NCI-H82 treated with DMSO at 0.1 percent for 48 hours (cell line): ENCODE data around the gene SEMA3D.

ENCODE experiments used
- DNase-seq: peaks from one replicate; lab custom pipeline; 2025; ENCODE audit not compliant: unreplicated experiment; lab: John Stamatoyannopoulos, UW

The SEMA3D gene

DNA sequence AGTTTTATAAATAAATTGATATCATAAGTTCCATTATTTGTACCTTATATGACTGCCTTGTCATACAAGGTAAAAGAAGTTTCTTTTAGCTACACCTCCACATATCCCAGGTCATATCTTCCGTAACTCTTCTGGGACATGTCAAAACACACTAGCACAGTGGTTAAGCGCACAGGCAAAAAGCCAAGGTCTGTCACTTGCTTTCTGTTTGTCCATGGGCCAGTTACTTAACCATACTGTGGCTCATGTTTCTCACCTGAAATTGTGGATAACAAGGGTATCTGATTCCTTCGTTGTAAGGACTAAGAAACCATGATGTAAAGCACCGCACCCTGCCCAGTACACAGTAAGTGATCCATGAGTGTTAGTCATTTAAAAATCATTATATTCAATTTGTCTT, 56.2 kb downstream of the SEMA3D start:
- no peak for DNase-seq

DNA sequence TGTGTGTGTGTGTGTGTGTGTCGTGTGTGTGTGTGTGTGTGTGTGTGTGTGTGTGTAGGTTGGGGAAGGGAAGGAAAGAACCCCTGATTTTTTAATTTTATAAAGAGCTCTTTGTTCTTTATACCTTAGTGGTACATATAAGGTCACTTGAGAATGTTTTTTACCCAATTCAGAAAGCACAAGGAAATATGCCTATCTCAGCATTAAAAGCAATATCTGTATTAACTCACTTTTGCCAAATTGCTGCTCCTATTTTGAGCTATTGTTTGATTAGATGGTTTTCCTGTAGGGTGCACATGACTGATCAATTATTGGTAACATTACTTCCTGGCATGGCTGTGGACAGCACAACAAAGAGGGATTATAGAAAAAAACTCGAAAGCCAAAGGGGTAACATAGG, 60.5 kb downstream of the SEMA3D start:
- no peak for DNase-seq

DNA sequence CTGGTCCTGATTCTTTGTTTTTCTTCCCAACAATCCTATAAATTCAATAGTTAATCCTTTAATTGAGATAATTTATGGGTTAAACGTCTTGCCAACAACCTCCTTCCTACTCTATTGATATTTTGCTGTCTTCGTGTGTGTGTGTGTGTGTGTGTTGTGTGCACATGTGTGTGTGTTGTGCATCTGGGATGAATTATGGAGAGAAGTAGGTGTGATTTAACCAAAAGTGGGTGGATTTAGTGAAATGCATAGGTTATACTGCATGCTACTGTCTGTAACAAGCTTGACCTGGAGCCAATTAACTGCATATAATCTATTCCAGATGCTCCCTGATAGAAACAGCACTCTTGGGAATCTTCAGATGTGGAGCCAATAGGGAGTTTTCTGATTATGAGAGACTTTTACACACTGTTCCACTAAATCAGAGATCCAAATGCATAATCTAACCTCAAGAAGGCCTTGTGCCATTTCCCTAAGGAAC, 61.2 kb downstream of the SEMA3D start:
- DNase-seq: peak; percentile 22

DNA sequence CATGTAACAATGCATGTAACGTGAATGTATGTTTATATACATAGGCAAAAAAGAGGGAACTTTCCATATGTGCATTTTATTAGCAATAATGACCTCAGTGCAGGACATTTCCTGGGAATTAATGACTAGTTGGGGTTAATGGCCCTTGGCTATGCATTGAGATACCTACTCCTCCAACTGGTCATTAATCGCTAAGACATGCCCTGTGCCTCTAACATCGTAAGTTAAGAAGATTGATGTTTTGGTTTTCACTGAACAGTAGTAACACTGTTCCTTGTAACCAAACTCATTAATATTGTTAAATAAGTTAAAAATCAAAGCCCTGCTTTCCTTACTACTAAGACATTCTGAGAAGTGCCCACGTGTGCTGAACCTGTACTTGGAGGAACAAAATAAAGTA, 61.7 kb downstream of the SEMA3D start:
- no peak for DNase-seq

DNA sequence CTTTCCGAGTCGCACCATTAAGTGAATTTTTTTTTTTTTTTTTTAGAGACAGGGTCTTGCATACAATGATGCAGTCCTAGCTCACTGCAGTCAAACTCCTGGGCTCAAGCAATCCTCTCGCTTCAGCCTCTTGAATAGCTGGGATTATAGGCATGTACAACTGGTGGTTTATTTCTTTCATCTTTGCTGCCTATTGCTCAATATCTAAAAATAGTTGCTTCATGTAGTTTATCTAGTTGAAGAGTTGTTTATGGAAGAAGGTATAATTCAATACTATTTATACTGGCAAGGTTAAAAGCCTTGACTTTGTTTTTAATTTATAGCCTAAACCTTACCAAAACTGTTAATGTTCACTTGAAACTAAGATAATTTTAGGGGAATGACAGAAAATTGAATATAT, 66.9 kb downstream of the SEMA3D start:
- DNase-seq: no peak

DNA sequence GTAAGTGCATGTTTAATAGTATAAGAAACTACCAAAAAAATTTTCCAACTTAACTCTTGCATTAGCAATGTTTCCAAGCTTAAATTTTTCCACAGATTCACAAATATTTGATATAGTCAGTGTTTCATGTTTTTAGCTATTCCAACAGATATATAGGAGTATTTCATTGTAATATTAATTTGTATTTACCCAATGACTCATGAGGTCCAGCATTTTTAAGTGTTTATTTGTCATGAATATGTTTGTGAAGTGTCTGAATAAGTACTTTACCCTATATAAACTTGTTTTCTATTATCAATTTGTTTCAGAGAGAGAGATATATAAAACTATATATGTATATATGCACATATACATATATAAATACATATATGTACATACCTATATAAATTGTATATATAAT, 71.0 kb downstream of the SEMA3D start:
- DNase-seq: no peak

DNA sequence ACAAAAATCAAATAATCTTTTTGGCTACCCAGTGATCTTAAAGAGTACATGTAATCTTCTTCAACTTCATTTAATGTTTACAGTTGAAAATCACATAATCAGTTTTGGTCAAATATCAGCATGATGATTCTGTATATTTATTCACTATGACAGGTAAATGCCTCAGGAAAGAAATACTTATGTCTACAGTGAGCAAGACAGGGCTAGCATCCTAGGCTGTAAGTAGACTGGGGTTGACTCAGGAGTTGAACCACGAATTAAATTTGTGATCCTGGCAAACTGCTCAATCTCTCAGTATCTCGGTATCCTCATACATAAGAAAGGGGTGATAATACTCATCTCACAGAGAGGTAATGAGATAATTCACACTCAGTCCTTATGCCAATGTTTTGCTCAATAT, 71.8 kb downstream of the SEMA3D start:
- no peak for DNase-seq

DNA sequence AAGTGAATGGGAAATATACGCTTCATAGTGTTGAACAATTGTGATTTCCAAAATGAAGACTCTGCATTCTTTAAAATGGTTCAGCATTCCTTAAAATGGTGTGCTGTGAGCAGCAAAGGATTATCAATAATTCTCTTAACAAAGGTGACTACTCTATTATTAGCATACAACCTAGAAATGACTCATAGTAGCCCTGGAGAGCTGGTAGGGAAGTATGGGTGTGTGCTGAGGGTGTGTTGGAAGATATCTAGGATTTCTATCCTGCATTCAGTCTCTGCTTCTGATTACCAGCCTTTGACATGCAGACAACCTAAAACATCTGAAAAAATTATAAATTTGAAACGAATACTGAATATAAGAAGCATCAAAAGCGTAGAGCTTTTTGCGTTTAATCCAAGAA, 72.5 kb downstream of the SEMA3D start:
- no peak for DNase-seq

DNA sequence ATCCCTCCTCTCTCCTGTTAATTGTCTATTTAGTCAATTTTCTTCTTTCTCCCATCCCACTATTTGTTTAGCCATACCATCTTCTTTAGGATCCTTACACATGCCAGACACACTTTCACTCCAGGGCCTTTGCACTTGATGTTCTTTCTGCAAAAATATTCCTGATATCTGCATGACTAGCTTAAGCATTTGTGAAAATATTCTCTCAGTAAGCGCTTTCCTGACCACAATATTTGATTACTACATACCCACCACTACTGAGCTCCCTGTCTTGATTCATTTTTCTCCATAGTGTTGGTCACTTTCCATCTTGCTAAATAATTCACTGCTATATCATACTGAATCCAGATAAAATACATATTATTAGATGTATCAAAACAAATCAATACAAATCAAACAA, 75.1 kb downstream of the SEMA3D start:
- DNase-seq: no peak

DNA sequence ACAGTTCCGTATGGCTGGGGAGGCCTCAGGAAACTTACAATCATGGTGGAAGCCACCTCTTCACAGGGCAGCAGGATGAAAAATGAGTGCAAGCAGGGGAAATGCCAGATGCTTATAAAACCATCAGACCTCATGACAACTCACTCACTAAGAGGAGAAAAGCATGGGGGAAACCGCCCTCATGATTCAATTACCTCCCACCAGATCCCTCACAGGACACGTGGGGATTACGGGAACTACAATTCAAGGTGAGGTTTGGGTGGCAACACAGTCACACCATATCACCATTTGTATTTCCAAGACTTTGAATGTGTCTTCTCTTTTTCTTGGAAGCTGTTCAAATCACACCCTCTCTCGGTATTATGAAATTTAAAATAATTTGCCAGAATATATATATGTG, 80.1 kb downstream of the SEMA3D start:
- no peak for DNase-seq

DNA sequence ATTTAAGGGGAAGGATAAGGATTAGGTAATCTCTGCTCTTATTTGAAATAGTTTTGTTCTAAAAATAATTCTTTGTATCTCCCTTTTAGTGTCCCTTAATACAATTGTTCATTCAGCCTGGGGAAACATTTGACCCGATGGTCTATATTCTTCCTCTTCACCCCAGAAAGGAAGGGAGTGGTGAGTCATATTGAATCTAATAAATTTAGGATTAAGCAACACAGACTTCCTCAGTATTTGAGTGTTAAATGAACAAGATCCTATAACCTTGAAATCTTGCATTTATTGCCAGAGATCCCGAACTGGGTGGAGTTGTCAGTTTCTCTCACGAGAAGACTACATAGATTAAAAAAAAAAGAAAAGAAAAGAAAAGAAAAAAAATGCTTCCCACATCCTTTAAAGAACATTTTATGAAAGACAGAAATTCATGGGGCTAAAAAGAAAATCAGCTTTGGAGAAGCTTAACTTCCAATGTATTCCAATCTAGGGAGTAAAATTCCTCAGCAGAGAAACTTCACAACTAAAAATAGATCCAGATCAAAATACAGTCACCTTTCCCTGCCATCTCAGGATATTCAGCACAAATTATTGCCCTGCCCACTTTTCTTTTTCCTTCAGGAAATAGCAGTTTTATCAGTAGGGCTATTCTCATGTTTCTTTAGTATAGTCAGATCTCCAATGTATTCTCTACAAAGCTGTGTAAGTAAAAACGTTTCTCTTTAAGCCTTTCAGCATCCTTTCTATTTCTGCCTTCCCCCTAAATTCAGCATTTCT, 82.2 kb downstream of the SEMA3D start:
- DNase-seq: no peak

DNA sequence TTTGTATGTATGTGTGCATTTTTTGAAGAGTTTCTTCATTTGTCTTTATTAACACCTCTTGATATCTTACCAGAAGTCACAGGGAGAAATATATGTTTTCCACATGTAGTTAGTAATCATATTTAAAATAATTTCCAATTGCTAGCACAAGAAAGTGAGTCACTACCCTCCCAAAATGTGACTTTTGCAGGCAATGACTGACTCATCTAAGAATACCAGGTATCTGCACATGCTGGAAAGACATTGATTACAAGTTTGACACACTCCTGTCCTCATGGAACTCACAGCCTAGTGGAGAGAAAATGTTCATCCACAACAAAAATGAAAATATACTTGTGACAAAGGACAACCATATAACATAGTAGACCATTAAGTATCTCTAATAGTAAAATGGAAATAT, 82.9 kb downstream of the SEMA3D start:
- no peak for DNase-seq

DNA sequence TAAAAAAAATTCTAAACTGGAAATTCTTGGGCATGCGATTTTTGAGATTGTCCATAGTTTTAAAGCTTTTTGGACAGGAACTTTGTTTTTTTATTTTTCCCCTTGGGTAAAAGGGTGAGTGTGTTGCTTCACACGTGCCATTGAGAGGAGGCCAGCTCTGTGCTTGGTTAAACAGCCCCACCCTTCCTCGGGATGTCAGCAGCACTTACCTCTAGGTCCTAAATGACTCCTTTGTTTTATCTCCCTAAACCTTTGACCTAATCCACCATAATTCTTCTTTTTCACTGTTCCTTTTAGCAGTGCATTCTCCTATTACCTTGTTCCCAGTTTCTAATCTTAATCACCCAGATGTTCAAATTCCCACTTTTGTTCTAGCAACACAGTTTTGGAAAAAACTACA, 83.5 kb downstream of the SEMA3D start:
- DNase-seq: no peak

DNA sequence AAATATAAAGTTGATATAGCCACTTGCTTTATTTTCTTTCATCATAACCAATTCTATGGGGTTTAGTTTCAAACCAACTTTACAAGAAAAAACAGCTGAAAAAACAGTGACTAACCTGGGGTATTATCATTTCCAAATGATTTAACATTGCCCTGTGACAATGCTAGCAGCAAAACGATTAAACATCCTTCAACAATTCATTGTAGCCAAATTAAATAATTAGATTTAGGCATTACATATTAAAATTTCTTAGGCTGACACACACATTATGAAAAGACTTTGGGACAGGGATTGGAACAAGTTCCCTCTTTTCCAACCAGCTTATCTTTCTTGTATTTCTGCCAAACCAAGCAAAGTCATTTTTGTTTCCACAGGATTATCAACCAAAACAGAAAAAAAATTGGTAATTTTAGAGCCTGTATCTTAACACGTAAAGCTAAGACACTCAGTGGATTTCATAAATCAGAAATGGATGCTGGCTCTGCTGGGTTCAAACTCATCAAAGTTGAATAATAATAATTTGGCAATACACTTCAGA, 84.0 kb downstream of the SEMA3D start:
- DNase-seq: no peak

DNA sequence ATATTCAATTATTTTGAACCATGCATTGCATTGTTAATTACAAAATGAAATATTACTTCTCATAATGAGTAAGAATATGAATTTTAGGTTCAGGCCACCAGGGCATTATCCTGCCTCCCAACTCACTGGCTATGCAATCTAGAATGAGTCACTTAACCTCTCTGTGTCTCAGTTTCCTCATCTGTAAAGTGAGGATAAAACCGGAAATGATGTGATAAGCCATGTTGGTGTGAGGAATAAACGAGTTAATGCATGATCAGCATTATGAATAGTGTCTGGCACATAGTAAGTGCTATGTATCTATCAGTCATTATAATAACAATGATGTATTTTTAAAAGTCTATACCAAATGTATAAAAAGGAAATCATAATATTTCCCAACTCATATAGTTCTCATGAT, 85.5 kb downstream of the SEMA3D start:
- DNase-seq: no peak

DNA sequence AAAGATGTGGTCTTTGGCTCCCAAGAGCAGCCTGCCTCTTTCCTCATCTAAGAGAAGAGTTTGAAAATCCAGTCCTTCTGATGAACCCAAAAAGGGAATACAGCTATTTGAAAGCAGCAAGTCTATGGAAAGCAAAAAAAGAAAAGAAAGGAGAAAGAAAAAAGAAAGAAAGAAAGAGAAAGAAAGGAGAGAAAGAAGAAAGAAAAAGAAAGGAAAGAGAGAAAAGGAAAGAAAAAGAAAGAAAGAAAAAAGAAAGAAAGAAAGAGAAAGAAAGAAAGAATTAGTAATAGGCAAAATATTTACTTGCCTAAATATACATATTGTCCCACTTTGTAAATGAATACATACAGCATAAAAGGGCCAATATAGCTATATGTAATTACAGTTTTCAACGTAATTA, 89.0 kb downstream of the SEMA3D start:
- no peak for DNase-seq

DNA sequence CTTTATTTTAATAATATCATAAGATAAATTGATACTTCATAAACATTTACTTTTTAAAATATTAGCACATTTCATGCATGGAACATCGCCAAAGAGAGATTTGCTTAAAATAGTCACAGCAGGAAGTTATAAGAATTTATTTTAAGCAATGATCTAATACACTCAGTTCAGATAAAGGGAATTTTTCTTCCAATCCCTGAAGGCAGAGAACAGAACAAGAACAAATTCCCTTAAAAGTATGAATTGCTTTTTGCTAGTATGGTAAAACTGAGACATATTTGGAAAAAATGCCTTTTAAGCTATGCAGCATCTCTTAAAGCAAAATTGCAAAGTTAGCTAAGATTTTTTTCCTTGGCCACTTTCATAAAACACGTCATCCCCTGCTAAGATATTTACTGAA, 91.0 kb downstream of the SEMA3D start:
- DNase-seq: no peak

DNA sequence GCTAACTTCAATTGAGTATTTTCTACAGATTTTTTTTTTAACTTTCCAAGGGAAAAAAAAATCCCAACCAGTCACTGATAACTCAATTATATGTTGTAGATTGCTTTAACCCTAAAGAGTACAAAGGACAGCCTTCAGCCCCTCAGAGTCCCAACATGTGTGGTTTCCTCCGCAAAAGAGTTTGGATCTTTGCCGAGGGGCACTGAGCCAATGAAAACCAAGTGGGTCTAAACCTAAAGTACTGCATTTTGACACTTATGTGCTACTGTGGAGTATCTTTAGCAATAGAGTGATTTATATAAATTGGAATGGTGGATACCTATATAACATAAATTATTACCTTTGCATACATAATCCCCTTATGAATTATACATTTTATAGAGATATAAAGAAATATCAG, 91.5 kb downstream of the SEMA3D start:
- no peak for DNase-seq

DNA sequence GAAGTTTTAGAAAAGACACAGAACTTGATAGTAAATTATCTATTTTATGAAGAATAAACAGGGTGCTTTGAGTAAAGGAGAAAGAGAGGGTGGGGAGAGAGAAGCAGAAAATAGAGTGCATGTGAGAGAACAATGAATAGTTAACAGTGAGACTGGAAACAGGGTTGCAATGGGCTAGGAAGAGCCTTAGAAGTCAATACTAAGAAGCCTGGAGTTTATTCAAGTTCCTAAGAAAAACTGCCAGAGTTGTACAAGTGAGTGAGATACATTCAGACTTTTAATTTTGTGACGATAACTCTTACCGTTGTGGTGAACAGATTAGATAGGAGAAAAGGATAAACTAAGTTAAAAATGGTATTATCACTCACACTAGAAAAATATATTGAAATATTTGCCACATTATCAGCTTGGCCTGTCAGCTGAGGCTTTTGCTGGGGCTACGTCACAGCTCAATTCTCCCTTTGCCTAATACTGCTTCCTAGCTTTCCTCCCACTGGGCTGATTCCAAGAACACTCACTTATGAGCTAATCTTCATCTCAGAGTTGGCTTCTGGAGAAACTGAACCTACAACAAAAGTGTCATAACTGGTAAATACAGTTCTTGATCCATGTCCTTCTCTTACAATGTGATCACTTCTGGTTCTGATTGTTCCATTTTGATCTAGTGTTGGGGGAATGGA, 92.7 kb downstream of the SEMA3D start:
- DNase-seq: no peak

DNA sequence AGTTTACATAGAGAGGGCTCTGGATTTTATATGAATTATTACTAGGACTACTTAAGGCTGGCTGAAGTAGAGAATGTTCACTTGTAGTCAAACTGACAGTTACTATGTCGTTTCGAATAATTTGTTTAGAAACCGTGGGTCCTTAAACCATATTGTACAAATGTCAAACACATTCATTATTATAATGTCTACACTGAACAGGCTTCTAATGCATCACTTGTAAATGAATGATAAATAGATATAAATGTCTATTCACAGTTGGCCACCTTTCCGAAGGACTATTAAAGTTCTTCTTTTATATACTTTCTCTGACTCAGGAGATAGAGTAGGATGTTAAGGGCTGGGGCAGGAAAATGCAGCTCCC, 95.3 kb downstream of the SEMA3D start:
- DNase-seq: no peak

DNA sequence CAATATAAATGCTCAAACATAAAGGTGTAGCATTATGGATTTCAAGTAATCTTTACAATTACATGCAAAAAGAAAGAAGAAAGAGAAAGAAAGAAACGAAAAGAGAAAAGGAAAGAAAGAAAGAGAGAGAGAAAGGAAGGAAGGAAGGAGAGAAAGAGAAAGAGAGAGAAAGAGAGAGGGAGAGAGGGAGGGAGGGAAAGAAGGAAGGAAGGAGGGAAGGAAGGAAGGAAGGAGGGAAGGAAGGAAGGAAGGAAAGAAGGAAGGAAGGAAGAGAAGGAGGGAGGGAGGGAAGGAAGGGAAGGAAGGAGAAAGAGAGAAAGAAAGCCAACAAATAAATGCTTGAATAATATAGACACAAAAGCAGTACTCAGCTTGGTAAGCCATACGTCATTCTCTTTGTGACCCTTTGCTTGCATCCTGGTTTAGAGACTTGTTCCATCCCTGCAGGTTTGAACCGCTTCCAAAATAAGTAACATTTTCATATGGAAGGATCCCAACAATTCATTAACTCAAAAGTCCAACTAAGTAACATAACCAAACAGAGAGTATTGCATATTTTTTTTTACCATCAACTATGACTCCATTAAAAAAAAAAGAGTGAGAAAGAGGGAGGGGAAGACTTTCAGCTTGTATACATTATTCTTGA, 95.8 kb downstream of the SEMA3D start:
- DNase-seq: no peak

DNA sequence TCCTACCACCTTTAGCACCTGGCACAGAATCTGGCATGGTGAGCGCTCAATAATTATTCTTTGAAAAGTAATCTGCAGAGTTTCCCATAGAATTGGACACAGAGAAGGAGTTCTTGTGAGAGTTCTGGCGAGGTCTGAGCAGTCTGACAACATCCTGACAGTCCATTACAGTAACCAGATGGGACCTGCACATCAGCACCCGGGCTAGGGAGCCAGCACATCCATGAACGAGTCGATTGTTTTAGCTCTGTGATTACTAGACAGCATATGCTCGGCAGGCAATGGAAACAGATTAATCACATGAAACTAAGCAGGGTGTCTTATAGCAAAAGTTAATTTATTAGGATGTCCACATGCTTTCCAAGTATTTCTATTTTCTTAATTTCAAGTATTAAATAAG, 96.7 kb downstream of the SEMA3D start:
- peak; percentile 21 for DNase-seq
